SK-N-SH (cell line): ENCODE data around the gene B3GALT2.

Experiments used
- RFX5 ChIP-seq: IDR thresholded peaks from 2 replicates; pipeline ENCODE4 v1.6.1; 2012; ENCODE audit warnings: mild to moderate bottlenecking, improper control_type of control experiment, low read length
- TF ChIP-seq, protein P1 (sequence below): IDR thresholded peaks from 2 replicates; pipeline ENCODE4 v1.4.0; 2012; ENCODE audit warnings: low read depth, borderline replicate concordance
- TF ChIP-seq, protein P2 (sequence below): IDR thresholded peaks from 2 replicates; pipeline ENCODE4 v1.6.1; 2012; ENCODE audit warnings: mild to moderate bottlenecking, low read depth, low read length, moderate library complexity
- TF ChIP-seq, protein P3 (sequence below): fragments of 200-600 bp; sonication (generic); IDR thresholded peaks from 2 replicates; pipeline ENCODE4 v1.6.1; 2017; ENCODE audit warnings: antibody characterized with exemption, mild to moderate bottlenecking, moderate library complexity

DNA sequence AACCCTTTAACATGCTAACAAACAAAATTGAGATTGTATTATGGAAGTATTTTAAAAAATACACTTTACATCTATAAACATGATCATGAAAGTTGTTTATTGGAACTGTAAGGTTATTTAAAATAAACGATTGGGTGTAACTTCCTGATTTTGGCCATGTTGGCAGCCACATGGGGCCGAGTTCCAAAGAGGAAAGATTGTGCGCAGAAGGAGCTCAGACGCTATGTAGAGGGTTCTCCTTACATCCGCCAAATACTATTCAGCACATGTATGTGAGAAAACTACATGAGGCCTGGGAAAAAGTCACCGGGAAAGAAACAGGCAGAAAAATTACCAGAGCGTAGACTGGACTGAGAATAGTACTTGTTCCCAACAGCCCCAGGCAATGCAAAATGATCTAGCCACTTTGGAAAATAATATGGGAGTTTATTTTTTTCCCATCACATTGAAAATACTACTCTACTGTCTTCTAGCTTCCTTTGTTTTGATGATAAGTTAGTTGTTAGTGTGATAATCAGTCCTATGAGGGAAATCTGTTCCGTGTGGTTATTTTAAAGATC lies 35.7 kb upstream of the B3GALT2 start:
- TF ChIP-seq, protein P1, sequence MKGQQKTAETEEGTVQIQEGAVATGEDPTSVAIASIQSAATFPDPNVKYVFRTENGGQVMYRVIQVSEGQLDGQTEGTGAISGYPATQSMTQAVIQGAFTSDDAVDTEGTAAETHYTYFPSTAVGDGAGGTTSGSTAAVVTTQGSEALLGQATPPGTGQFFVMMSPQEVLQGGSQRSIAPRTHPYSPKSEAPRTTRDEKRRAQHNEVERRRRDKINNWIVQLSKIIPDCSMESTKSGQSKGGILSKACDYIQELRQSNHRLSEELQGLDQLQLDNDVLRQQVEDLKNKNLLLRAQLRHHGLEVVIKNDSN: no peak
- TF ChIP-seq RFX5: no peak
- TF ChIP-seq, protein P2, sequence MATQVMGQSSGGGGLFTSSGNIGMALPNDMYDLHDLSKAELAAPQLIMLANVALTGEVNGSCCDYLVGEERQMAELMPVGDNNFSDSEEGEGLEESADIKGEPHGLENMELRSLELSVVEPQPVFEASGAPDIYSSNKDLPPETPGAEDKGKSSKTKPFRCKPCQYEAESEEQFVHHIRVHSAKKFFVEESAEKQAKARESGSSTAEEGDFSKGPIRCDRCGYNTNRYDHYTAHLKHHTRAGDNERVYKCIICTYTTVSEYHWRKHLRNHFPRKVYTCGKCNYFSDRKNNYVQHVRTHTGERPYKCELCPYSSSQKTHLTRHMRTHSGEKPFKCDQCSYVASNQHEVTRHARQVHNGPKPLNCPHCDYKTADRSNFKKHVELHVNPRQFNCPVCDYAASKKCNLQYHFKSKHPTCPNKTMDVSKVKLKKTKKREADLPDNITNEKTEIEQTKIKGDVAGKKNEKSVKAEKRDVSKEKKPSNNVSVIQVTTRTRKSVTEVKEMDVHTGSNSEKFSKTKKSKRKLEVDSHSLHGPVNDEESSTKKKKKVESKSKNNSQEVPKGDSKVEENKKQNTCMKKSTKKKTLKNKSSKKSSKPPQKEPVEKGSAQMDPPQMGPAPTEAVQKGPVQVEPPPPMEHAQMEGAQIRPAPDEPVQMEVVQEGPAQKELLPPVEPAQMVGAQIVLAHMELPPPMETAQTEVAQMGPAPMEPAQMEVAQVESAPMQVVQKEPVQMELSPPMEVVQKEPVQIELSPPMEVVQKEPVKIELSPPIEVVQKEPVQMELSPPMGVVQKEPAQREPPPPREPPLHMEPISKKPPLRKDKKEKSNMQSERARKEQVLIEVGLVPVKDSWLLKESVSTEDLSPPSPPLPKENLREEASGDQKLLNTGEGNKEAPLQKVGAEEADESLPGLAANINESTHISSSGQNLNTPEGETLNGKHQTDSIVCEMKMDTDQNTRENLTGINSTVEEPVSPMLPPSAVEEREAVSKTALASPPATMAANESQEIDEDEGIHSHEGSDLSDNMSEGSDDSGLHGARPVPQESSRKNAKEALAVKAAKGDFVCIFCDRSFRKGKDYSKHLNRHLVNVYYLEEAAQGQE: no peak
- TF ChIP-seq, protein P3, sequence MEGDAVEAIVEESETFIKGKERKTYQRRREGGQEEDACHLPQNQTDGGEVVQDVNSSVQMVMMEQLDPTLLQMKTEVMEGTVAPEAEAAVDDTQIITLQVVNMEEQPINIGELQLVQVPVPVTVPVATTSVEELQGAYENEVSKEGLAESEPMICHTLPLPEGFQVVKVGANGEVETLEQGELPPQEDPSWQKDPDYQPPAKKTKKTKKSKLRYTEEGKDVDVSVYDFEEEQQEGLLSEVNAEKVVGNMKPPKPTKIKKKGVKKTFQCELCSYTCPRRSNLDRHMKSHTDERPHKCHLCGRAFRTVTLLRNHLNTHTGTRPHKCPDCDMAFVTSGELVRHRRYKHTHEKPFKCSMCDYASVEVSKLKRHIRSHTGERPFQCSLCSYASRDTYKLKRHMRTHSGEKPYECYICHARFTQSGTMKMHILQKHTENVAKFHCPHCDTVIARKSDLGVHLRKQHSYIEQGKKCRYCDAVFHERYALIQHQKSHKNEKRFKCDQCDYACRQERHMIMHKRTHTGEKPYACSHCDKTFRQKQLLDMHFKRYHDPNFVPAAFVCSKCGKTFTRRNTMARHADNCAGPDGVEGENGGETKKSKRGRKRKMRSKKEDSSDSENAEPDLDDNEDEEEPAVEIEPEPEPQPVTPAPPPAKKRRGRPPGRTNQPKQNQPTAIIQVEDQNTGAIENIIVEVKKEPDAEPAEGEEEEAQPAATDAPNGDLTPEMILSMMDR: no peak
